Measurements from ENCODE around the gene ABHD12B. TPM values are rescaled to one million over a fixed set of nuclear protein-coding genes. Genes with fewer than 3 reads are reported as not detected.

ABHD12B gene
- total RNA-seq, 1 experiment from 2014 or later: not detected

GRCh38 chr14:50951032-50951431 lies 79.2 kb downstream of the ABHD12B start:
- CTCF ChIA-PET: no interaction called here
- no TSS peak for BruUV-seq (replicated peaks)
- Histone ChIP-seq H3K79me2 (ENCODE audit: low read depth) (no peaks in the 10 kb centered on the region), H3K4me1 (replicated peaks; ENCODE audit: insufficient read depth) (peaks cover 27% of the 10 kb centered on the region), H3K9me2 (ENCODE audit: insufficient read depth) (no peaks in the 10 kb centered on the region), H2AFZ (no peak overlapping the region), H3K27me3 (ENCODE audit: insufficient read depth, low read depth) (no peaks in the 10 kb centered on the region), H3F3A (ENCODE audit: insufficient read depth, low read depth) (peaks cover 19% of the 10 kb centered on the region), H3K9me3 (ENCODE audit: insufficient read depth, low read depth) (no peaks in the 10 kb centered on the region), H4K20me1 (ENCODE audit: insufficient read depth) (no peaks in the 10 kb centered on the region), H3K36me3 (ENCODE audit: low read depth) (no peaks in the 10 kb centered on the region), H3K4me2 (no peak overlapping the region), H3K4me3 (no peak overlapping the region), H3K27ac (no peak overlapping the region)
- TF ChIP-seq, protein P1, sequence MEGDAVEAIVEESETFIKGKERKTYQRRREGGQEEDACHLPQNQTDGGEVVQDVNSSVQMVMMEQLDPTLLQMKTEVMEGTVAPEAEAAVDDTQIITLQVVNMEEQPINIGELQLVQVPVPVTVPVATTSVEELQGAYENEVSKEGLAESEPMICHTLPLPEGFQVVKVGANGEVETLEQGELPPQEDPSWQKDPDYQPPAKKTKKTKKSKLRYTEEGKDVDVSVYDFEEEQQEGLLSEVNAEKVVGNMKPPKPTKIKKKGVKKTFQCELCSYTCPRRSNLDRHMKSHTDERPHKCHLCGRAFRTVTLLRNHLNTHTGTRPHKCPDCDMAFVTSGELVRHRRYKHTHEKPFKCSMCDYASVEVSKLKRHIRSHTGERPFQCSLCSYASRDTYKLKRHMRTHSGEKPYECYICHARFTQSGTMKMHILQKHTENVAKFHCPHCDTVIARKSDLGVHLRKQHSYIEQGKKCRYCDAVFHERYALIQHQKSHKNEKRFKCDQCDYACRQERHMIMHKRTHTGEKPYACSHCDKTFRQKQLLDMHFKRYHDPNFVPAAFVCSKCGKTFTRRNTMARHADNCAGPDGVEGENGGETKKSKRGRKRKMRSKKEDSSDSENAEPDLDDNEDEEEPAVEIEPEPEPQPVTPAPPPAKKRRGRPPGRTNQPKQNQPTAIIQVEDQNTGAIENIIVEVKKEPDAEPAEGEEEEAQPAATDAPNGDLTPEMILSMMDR (conservative IDR thresholded peaks at IDR 0.05): no peak
- TF ChIP-seq EZH2 (IDR thresholded peaks at IDR 0.05; ENCODE audit: low read depth): no peak
- intact Hi-C loops (cut with micrococcal nuclease; ENCODE audit: unreplicated experiment): loop anchor here (10.0 kb wide), 1 partner anchor 204 kb away; no protein-coding TSS in a partner anchor
- POLR2A ChIA-PET (ENCODE audit: unreplicated experiment): no interaction called here
- no peak for DNase-seq

GRCh38 chr14:50953502-50953901 lies 81.6 kb downstream of the ABHD12B start:
- no peaks in the 10 kb centered on the region for H3K79me2 ChIP-seq (ENCODE audit: low read depth)
- no peak overlapping the region for H3K4me3 ChIP-seq
- H2AFZ ChIP-seq: no peak overlapping the region
- peaks cover 19% of the 10 kb centered on the region for H3F3A ChIP-seq (ENCODE audit: insufficient read depth, low read depth)
- H3K4me2 ChIP-seq: no peak overlapping the region
- ChIA-PET POLR2A (ENCODE audit: unreplicated experiment) (no interaction called here), CTCF (interaction anchor here (0.6 to 1.1 kb wide), 2 partner anchors 142 to 1323 kb away, joined by 3 to 5 read pairs; no protein-coding TSS in a partner anchor)
- H3K27me3 ChIP-seq (ENCODE audit: insufficient read depth, low read depth): no peaks in the 10 kb centered on the region
- no peak overlapping the region for H3K27ac ChIP-seq
- H3K36me3 ChIP-seq (ENCODE audit: low read depth): no peaks in the 10 kb centered on the region
- no TSS peak for BruUV-seq (replicated peaks)
- TF ChIP-seq, protein P1 (conservative IDR thresholded peaks at IDR 0.05): no peak
- TF ChIP-seq EZH2 (IDR thresholded peaks at IDR 0.05; ENCODE audit: low read depth): no peak
- no peaks in the 10 kb centered on the region for H3K9me3 ChIP-seq (ENCODE audit: insufficient read depth, low read depth)
- H4K20me1 ChIP-seq (ENCODE audit: insufficient read depth): no peaks in the 10 kb centered on the region
- intact Hi-C loops (cut with micrococcal nuclease; ENCODE audit: unreplicated experiment): loop anchor here (10.0 kb wide), 1 partner anchor 201 kb away; no protein-coding TSS in a partner anchor
- no peaks in the 10 kb centered on the region for H3K9me2 ChIP-seq (ENCODE audit: insufficient read depth)
- no peak for DNase-seq
- peaks cover 31% of the 10 kb centered on the region for H3K4me1 ChIP-seq (replicated peaks; ENCODE audit: insufficient read depth)

Other genes with a start within 250 kb of the ABHD12B start
- 37.1 and 40.7 TPM in 2 replicates for gene SAV1, start 203.7 kb upstream of the ABHD12B start, total RNA-seq (2021)
- gene NIN, start 40.9 kb upstream of the ABHD12B start, total RNA-seq (2021): 34.3 and 36.5 TPM in 2 replicates
- 75.6 and 84.2 TPM in 2 replicates for gene PYGL, start 72.4 kb downstream of the ABHD12B start, total RNA-seq (2021)
- 1.5 and 2.1 TPM in 2 replicates for gene TRIM9, start 223.1 kb downstream of the ABHD12B start, total RNA-seq (2021)

Data from PC-9 (cell line).